DOHH2 (cell line): ENCODE data around the gene MYF5.
"Not testable (repeated sequence)": the region's sequence is repeated elsewhere in the genome, so short reads cannot be mapped to it uniquely, and the experiment has no call there.

ENCODE experiments used
- H3F3A ChIP-seq: fragments of 200-600 bp; sonication (generic), shearing (Covaris generic); 2 replicates; pipeline ENCODE4 v1.6.0; 2016; ENCODE audit warnings: antibody characterized with exemption, mild to moderate bottlenecking; ENCODE audit not compliant: control insufficient read depth, insufficient read depth
- H3K27ac ChIP-seq: fragments of 200-600 bp; sonication (generic); 2 replicates; pipeline ENCODE4 v1.5.1; 2014; ENCODE audit warnings: low read depth, mild to moderate bottlenecking, low read length, moderate library complexity
- H3K27me3 ChIP-seq: fragments of 200-600 bp; sonication (generic); 2 replicates; pipeline ENCODE4 v1.6.1; 2014; ENCODE audit warnings: mild to moderate bottlenecking, low read length, mixed read lengths; ENCODE audit not compliant: control insufficient read depth
- H3K36me3 ChIP-seq: fragments of 200-600 bp; sonication (generic); 2 replicates; pipeline ENCODE4 v1.6.1; 2014; ENCODE audit warnings: mild to moderate bottlenecking, low read length, moderate library complexity, mixed read lengths; ENCODE audit not compliant: control insufficient read depth
- H3K4me1 ChIP-seq: fragments of 200-600 bp; sonication (generic); 2 replicates; pipeline ENCODE4 v1.6.1; 2014; ENCODE audit warnings: mild to moderate bottlenecking, low read length, mixed read lengths; ENCODE audit not compliant: control insufficient read depth
- H3K4me2 ChIP-seq: fragments of 200-600 bp; sonication (generic); 2 replicates; pipeline ENCODE4 v1.6.0; 2014; ENCODE audit warnings: mild to moderate bottlenecking, low read length, moderate library complexity
- H3K4me3 ChIP-seq: fragments of 200-600 bp; sonication (generic); 2 replicates; pipeline ENCODE4 v1.5.1; 2014; ENCODE audit warnings: mild to moderate bottlenecking, low read length, mixed read lengths
- H3K79me2 ChIP-seq: fragments of 200-600 bp; sonication (generic); 2 replicates; pipeline ENCODE4 v1.6.1; 2014; ENCODE audit warnings: mild to moderate bottlenecking, low read length, mixed read lengths; ENCODE audit not compliant: control insufficient read depth
- H3K9me2 ChIP-seq: fragments of 200-600 bp; sonication (generic); replicated peaks from 2 replicates; pipeline ENCODE4 v1.6.1; 2014; ENCODE audit warnings: mild to moderate bottlenecking, low read length, mixed read lengths; ENCODE audit not compliant: control insufficient read depth
- H3K9me3 ChIP-seq: fragments of 200-600 bp; sonication (generic); 2 replicates; pipeline ENCODE4 v1.6.1; 2014; ENCODE audit warnings: antibody characterized with exemption, low read length, mixed read lengths; ENCODE audit not compliant: control insufficient read depth, insufficient read depth
- H4K20me1 ChIP-seq: fragments of 200-600 bp; sonication (generic); 2 replicates; pipeline ENCODE4 v1.6.0; 2014; ENCODE audit warnings: low read depth, mild to moderate bottlenecking, antibody characterized with exemption, low read length, moderate library complexity; ENCODE audit not compliant: control insufficient read depth, insufficient read depth
- CTCF ChIP-seq: fragments of 200-600 bp; sonication (generic); IDR thresholded peaks from one replicate; pipeline ENCODE4 v1.5.1; 2014; ENCODE audit warnings: antibody characterized with exemption, mild to moderate bottlenecking, low read depth, low read length; ENCODE audit not compliant: poor library complexity, severe bottlenecking
- EZH2phosphoT487 ChIP-seq: fragments of 200-600 bp; sonication (generic); IDR thresholded peaks from 2 replicates; pipeline ENCODE4 v1.6.1; 2017; ENCODE audit warnings: borderline replicate concordance, mild to moderate bottlenecking, antibody characterized with exemption, low read length, moderate library complexity, mixed read lengths

The MYF5 gene

GRCh38 chr12:80716696-80717469, at the start of gene MYF5:
TSS of gene MYF5 (plus strand) at chr12:80716912. CDS start at chr12:80717064, 152 bp downstream.
- Histone ChIP-seq H3K79me2 (no peaks in the 10 kb centered on the region), H4K20me1 (no peaks in the 10 kb centered on the region), H3K4me1 (no peaks in the 10 kb centered on the region), H3K27me3 (no peaks in the 10 kb centered on the region), H3F3A (no peaks in the 10 kb centered on the region), H3K36me3 (no peaks in the 10 kb centered on the region), H3K4me2 (no peak within 1 kb of the TSS), H3K27ac (no peak within 1 kb of the TSS), H3K9me2 (no peaks in the 10 kb centered on the region), H3K9me3 (no peaks in the 10 kb centered on the region), H3K4me3 (no peak within 1 kb of the TSS)
- TF ChIP-seq CTCF, result no peak

GRCh38 chr12:80670214-80670613, 46.5 kb upstream of the MYF5 start:
- Histone ChIP-seq H3K9me2 (no peaks in the 10 kb centered on the region), H3K27me3 (no peaks in the 10 kb centered on the region), H3K27ac (no peak overlapping the region), H4K20me1 (no peaks in the 10 kb centered on the region), H3F3A (no peaks in the 10 kb centered on the region), H3K4me1 (no peaks in the 10 kb centered on the region), H3K4me3 (no peak overlapping the region), H3K36me3 (no peaks in the 10 kb centered on the region), H3K4me2 (no peak overlapping the region), H3K9me3 (no peaks in the 10 kb centered on the region), H3K79me2 (no peaks in the 10 kb centered on the region)
- TF ChIP-seq EZH2phosphoT487 (no peak), CTCF (no peak)

GRCh38 chr12:80676042-80676636, 40.6 kb upstream of the MYF5 start:
- not testable (repeated sequence) for H3K4me2 ChIP-seq, H4K20me1 ChIP-seq, H3K27ac ChIP-seq, H3K79me2 ChIP-seq, H3K9me3 ChIP-seq, H3K36me3 ChIP-seq, H3K27me3 ChIP-seq, H3K9me2 ChIP-seq, H3K4me1 ChIP-seq, H3F3A ChIP-seq, H3K4me3 ChIP-seq

- no peaks in the 10 kb centered on the region for H4K20me1 ChIP-seq
- H3K27ac ChIP-seq, result no peak overlapping the region
- H3K36me3 ChIP-seq, result no peaks in the 10 kb centered on the region
- H3K4me3 ChIP-seq, result no peak overlapping the region
- H3F3A ChIP-seq, result no peaks in the 10 kb centered on the region
- no peaks in the 10 kb centered on the region for H3K9me2 ChIP-seq
- no peaks in the 10 kb centered on the region for H3K9me3 ChIP-seq
- no peak for TF ChIP-seq EZH2phosphoT487
- no peaks in the 10 kb centered on the region for H3K79me2 ChIP-seq
- H3K27me3 ChIP-seq, result no peaks in the 10 kb centered on the region
- no peaks in the 10 kb centered on the region for H3K4me1 ChIP-seq
- no peak overlapping the region for H3K4me2 ChIP-seq
These were observed 39.9 kb upstream of the MYF5 start for GRCh38 chr12:80676856-80677255.
